T-helper 17 cell (primary cell): ENCODE measurements around the gene TRUB2. TPM values are rescaled to one million over a fixed set of nuclear protein-coding genes. Genes with fewer than 3 reads are reported as not detected.

Experiments
- ATAC-seq: fragments of 150-1000 bp; cut with Tn5 transposase; 2 replicates; pipeline ENCODE4 v1.10.0; 2021; ENCODE audit warnings: mild to moderate bottlenecking, moderate library complexity
- DNase-seq, 3 donors: peaks; one replicate each; pipeline versions ENCODE4 v3.0.0 to v3.0.0-alpha.2; 2020 to 2021
- H3K9me3 ChIP-seq: one replicate; pipeline ENCODE4 v1.7.0; 2013; ENCODE audit warnings: low read length, mild to moderate bottlenecking; ENCODE audit not compliant: control insufficient read depth, poor library complexity, severe bottlenecking
- H3K27ac Mint-ChIP-seq: one replicate; pipeline ENCODE4 v1.8.0; 2022; ENCODE audit warnings: mild to moderate bottlenecking, moderate library complexity, mixed read lengths
- H3K27me3 Mint-ChIP-seq: one replicate; pipeline ENCODE4 v1.8.0; 2022; ENCODE audit warnings: mixed read lengths
- H3K36me3 Mint-ChIP-seq: one replicate; pipeline ENCODE4 v1.8.0; 2022; ENCODE audit warnings: low read depth, mixed read lengths
- H3K4me1 Mint-ChIP-seq: one replicate; pipeline ENCODE4 v1.8.0; 2022; ENCODE audit warnings: mild to moderate bottlenecking, mixed read lengths
- H3K4me3 Mint-ChIP-seq: one replicate; pipeline ENCODE4 v1.8.0; 2022; ENCODE audit warnings: mild to moderate bottlenecking, moderate library complexity, mixed read lengths
- total RNA-seq, 4 donors: library from RNA in 2 of 4; stranded (reverse) in 2 of 4; gene quantifications; one replicate each; pipeline ENCODE4 v1.2.3 and lab custom pipeline; 2022 to 2026

The TRUB2 gene
- total RNA-seq, 2 donors from 2014 or later = 8.5 to 9.9 TPM

- ATAC-seq (no peak), DNase-seq (no peak)
- Mint-ChIP-seq H3K27ac (no peak overlapping the region), H3K36me3 (peaks cover 2% of the 10 kb centered on the region), H3K27me3 (no peaks in the 10 kb centered on the region), H3K4me3 (no peak overlapping the region), H3K4me1 (peaks cover 6% of the 10 kb centered on the region)
- H3K9me3 ChIP-seq = no peaks in the 10 kb centered on the region
Measured at GRCh38 chr9:128304971-128305288, 17.3 kb downstream of the TRUB2 start.

- peaks cover 6% of the 10 kb centered on the region for H3K4me1 Mint-ChIP-seq
- ATAC-seq = no peak
- H3K27me3 Mint-ChIP-seq = no peaks in the 10 kb centered on the region
- H3K36me3 Mint-ChIP-seq = peaks cover 2% of the 10 kb centered on the region
- H3K27ac Mint-ChIP-seq = no peak overlapping the region
- no peak for DNase-seq
- H3K9me3 ChIP-seq = no peaks in the 10 kb centered on the region
- H3K4me3 Mint-ChIP-seq = no peak overlapping the region
Measured at GRCh38 chr9:128304136-128304970, 17.9 kb downstream of the TRUB2 start.

- DNase-seq (no peak), ATAC-seq (no peak)
- no peak overlapping the region for H3K4me3 Mint-ChIP-seq
- H3K4me1 Mint-ChIP-seq = peaks cover 5% of the 10 kb centered on the region
- no peaks in the 10 kb centered on the region for H3K27me3 Mint-ChIP-seq
- no peaks in the 10 kb centered on the region for H3K9me3 ChIP-seq
- no peaks in the 10 kb centered on the region for H3K36me3 Mint-ChIP-seq
- no peak overlapping the region for H3K27ac Mint-ChIP-seq
Measured at GRCh38 chr9:128298535-128299482, 23.4 kb downstream of the TRUB2 start.

- no peak for DNase-seq
- no peaks in the 10 kb centered on the region for H3K36me3 Mint-ChIP-seq
- no peak for ATAC-seq
- no peak overlapping the region for H3K4me3 Mint-ChIP-seq
- H3K9me3 ChIP-seq = no peaks in the 10 kb centered on the region
- H3K27ac Mint-ChIP-seq = no peak overlapping the region
- H3K4me1 Mint-ChIP-seq = peaks cover 5% of the 10 kb centered on the region
- H3K27me3 Mint-ChIP-seq = no peaks in the 10 kb centered on the region
Measured at GRCh38 chr9:128297221-128297773, 24.9 kb downstream of the TRUB2 start.

GRCh38 chr9:128296340-128297220, 25.7 kb downstream of the TRUB2 start:
- H3K9me3 ChIP-seq = no peaks in the 10 kb centered on the region
- DNase-seq (no peak), ATAC-seq (no peak)
- Mint-ChIP-seq H3K4me3 (no peak overlapping the region), H3K27ac (no peak overlapping the region), H3K27me3 (no peaks in the 10 kb centered on the region), H3K4me1 (peaks cover 5% of the 10 kb centered on the region), H3K36me3 (no peaks in the 10 kb centered on the region)

- H3K27ac Mint-ChIP-seq = no peak overlapping the region
- DNase-seq (no peak), ATAC-seq (no peak)
- H3K27me3 Mint-ChIP-seq = no peaks in the 10 kb centered on the region
- no peak overlapping the region for H3K4me3 Mint-ChIP-seq
- H3K4me1 Mint-ChIP-seq = peaks cover 3% of the 10 kb centered on the region
- no peaks in the 10 kb centered on the region for H3K36me3 Mint-ChIP-seq
- H3K9me3 ChIP-seq = no peaks in the 10 kb centered on the region
Measured at GRCh38 chr9:128294142-128294541, 28.1 kb downstream of the TRUB2 start.

GRCh38 chr9:128293091-128293490, 29.2 kb downstream of the TRUB2 start:
- no peaks in the 10 kb centered on the region for H3K9me3 ChIP-seq
- Mint-ChIP-seq H3K4me1 (peaks cover 3% of the 10 kb centered on the region), H3K27ac (no peak overlapping the region), H3K4me3 (no peak overlapping the region), H3K36me3 (no peaks in the 10 kb centered on the region), H3K27me3 (no peaks in the 10 kb centered on the region)
- DNase-seq (no peak), ATAC-seq (no peak)

- H3K4me1 Mint-ChIP-seq = peaks cover 3% of the 10 kb centered on the region
- no peak overlapping the region for H3K27ac Mint-ChIP-seq
- no peaks in the 10 kb centered on the region for H3K27me3 Mint-ChIP-seq
- H3K9me3 ChIP-seq = no peaks in the 10 kb centered on the region
- ATAC-seq = no peak
- no peak overlapping the region for H3K4me3 Mint-ChIP-seq
- H3K36me3 Mint-ChIP-seq = peaks cover 3% of the 10 kb centered on the region
- no peak for DNase-seq
Measured at GRCh38 chr9:128292009-128292408, 30.2 kb downstream of the TRUB2 start.

- Mint-ChIP-seq H3K27ac (no peak overlapping the region), H3K27me3 (no peaks in the 10 kb centered on the region), H3K4me3 (no peak overlapping the region), H3K4me1 (no peaks in the 10 kb centered on the region), H3K36me3 (peaks cover 3% of the 10 kb centered on the region)
- ATAC-seq (no peak), DNase-seq (no peak)
- H3K9me3 ChIP-seq = no peaks in the 10 kb centered on the region
Measured at GRCh38 chr9:128288273-128289004, 33.8 kb downstream of the TRUB2 start.

GRCh38 chr9:128286440-128286839, 35.8 kb downstream of the TRUB2 start:
- no peak overlapping the region for H3K4me3 Mint-ChIP-seq
- H3K27me3 Mint-ChIP-seq = no peaks in the 10 kb centered on the region
- DNase-seq = no peak
- no peak overlapping the region for H3K27ac Mint-ChIP-seq
- H3K36me3 Mint-ChIP-seq = peaks cover 3% of the 10 kb centered on the region
- no peak for ATAC-seq
- H3K9me3 ChIP-seq = no peaks in the 10 kb centered on the region
- no peaks in the 10 kb centered on the region for H3K4me1 Mint-ChIP-seq

- Mint-ChIP-seq H3K27me3 (no peaks in the 10 kb centered on the region), H3K4me3 (no peak overlapping the region), H3K4me1 (peaks cover under 1% of the 10 kb centered on the region), H3K27ac (no peak overlapping the region), H3K36me3 (peaks cover 3% of the 10 kb centered on the region)
- ATAC-seq = no peak
- DNase-seq = no peak
- H3K9me3 ChIP-seq = no peaks in the 10 kb centered on the region
Measured at GRCh38 chr9:128285033-128285784, 37.0 kb downstream of the TRUB2 start.

- Mint-ChIP-seq H3K4me1 (peaks cover 6% of the 10 kb centered on the region), H3K27me3 (no peaks in the 10 kb centered on the region), H3K36me3 (no peaks in the 10 kb centered on the region), H3K4me3 (no peak overlapping the region), H3K27ac (no peak overlapping the region)
- ATAC-seq = no peak
- no peaks in the 10 kb centered on the region for H3K9me3 ChIP-seq
- no peak for DNase-seq
Measured at GRCh38 chr9:128282500-128282899, 39.7 kb downstream of the TRUB2 start.
